WTC11 (cell line): ENCODE results near the gene FDXACB1. TPM values are rescaled to one million over a fixed set of nuclear protein-coding genes. Genes with fewer than 3 reads are reported as not detected.

ENCODE experiments used
- ATAC-seq: fragments of 200-7000 bp; cut with Tn5 transposase; 2 replicates; pipeline ENCODE4 v1.10.0; 2021; ENCODE audit warnings: mild to moderate bottlenecking, moderate library complexity
- CTCF ChIA-PET: fragments of 300-600 bp; sonication (Branson Sonifier 250); formaldehyde crosslinking; loops from one replicate; lab custom pipeline; 2021; ENCODE audit warnings: antibody characterized with exemption; lab: Charles Lee
- POLR2A ChIA-PET: fragments of 350-600 bp; sonication (Branson Sonifier 250); formaldehyde crosslinking; loops from one replicate; lab custom pipeline; 2021; ENCODE audit warnings: antibody characterized with exemption; lab: Charles Lee
- DNase-seq: peaks from one replicate; pipeline ENCODE4 v3.0.0; 2021; ENCODE audit warnings: low spot score
- H3K27ac Mint-ChIP-seq: 2 replicates; pipeline ENCODE4 v1.8.0; 2021; ENCODE audit warnings: mixed read lengths
- H3K27me3 Mint-ChIP-seq: 2 replicates; pipeline ENCODE4 v1.8.0; 2021; ENCODE audit warnings: low read depth, mild to moderate bottlenecking, moderate library complexity, mixed read lengths
- H3K36me3 Mint-ChIP-seq: 2 replicates; pipeline ENCODE4 v1.8.0; 2021; ENCODE audit warnings: mixed read lengths
- H3K4me1 Mint-ChIP-seq: 2 replicates; pipeline ENCODE4 v1.8.0; 2022; ENCODE audit warnings: mixed read lengths
- H3K4me3 Mint-ChIP-seq: 2 replicates; pipeline ENCODE4 v1.8.0; 2021; ENCODE audit warnings: mild to moderate bottlenecking, moderate library complexity, mixed read lengths
- H3K9me3 Mint-ChIP-seq: 2 replicates; pipeline ENCODE4 v1.8.0; 2021; ENCODE audit warnings: mixed read lengths
- CDX4 ChIP-seq: fragments of 250-450 bp; sonication (Bioruptor Pico); IDR thresholded peaks from 2 replicates; pipeline ENCODE4 v1.9.0; 2021; ENCODE audit warnings: moderate library complexity, mild to moderate bottlenecking, inconsistent platforms, borderline replicate concordance
- ERG ChIP-seq: fragments of 250-450 bp; sonication (Bioruptor Pico); IDR thresholded peaks from 2 replicates; pipeline ENCODE4 v1.8.0; 2021; ENCODE audit warnings: mild to moderate bottlenecking
- ESRRA ChIP-seq: sonication (generic); formaldehyde crosslinking; IDR thresholded peaks from 2 replicates; pipeline ENCODE4 v1.8.1; 2022; ENCODE audit warnings: mild to moderate bottlenecking, missing genetic modification reagents, borderline replicate concordance
- HMGA2 ChIP-seq: fragments of 250-450 bp; sonication (Bioruptor Pico); IDR thresholded peaks from 2 replicates; pipeline ENCODE4 v1.4.0; 2021; ENCODE audit warnings: mild to moderate bottlenecking, moderate library complexity
- IRF2 ChIP-seq: sonication (generic); formaldehyde crosslinking; IDR thresholded peaks from 2 replicates; pipeline ENCODE4 v1.8.0; 2022; ENCODE audit warnings: low read depth, missing genetic modification reagents, borderline replicate concordance
- KAT7 ChIP-seq: sonication (generic); formaldehyde crosslinking; IDR thresholded peaks from 2 replicates; pipeline ENCODE4 v1.8.1; 2023; ENCODE audit warnings: missing genetic modification reagents, mild to moderate bottlenecking, borderline replicate concordance
- NR3C1 ChIP-seq: sonication (generic); formaldehyde crosslinking; conservative IDR thresholded peaks from 2 replicates; pipeline ENCODE4 v1.8.1; 2023; ENCODE audit warnings: low read depth, mild to moderate bottlenecking, missing genetic modification reagents
- OVOL2 ChIP-seq: fragments of 250-450 bp; sonication (Bioruptor Pico); IDR thresholded peaks from 2 replicates; pipeline ENCODE4 v1.9.0; 2021; ENCODE audit warnings: mild to moderate bottlenecking, borderline replicate concordance
- PRRX2 ChIP-seq: fragments of 250-450 bp; sonication (Bioruptor Pico); IDR thresholded peaks from 2 replicates; pipeline ENCODE4 v1.8.0; 2021; ENCODE audit warnings: mild to moderate bottlenecking
- RORB ChIP-seq: fragments of 250-450 bp; sonication (Bioruptor Pico); IDR thresholded peaks from 2 replicates; pipeline ENCODE4 v1.9.0; 2021; ENCODE audit warnings: mild to moderate bottlenecking
- TP53 ChIP-seq: sonication (generic); formaldehyde crosslinking; IDR thresholded peaks from 2 replicates; pipeline ENCODE4 v1.8.1; 2023; ENCODE audit warnings: mild to moderate bottlenecking, missing genetic modification reagents
- USF2 ChIP-seq: sonication (generic); formaldehyde crosslinking; IDR thresholded peaks from 2 replicates; pipeline ENCODE4 v1.8.1; 2023; ENCODE audit warnings: mild to moderate bottlenecking, missing genetic modification reagents, moderate library complexity
- ZNF232 ChIP-seq: sonication (generic); formaldehyde crosslinking; IDR thresholded peaks from 2 replicates; pipeline ENCODE4 v1.8.0; 2022; ENCODE audit warnings: mild to moderate bottlenecking, missing genetic modification reagents
- ZNF396 ChIP-seq: fragments of 250-450 bp; sonication (Bioruptor Pico); IDR thresholded peaks from 2 replicates; pipeline ENCODE4 v1.8.0; 2021; ENCODE audit warnings: mild to moderate bottlenecking, moderate library complexity, borderline replicate concordance
- ZSCAN18 ChIP-seq: fragments of 250-450 bp; sonication (Bioruptor Pico); IDR thresholded peaks from 2 replicates; pipeline ENCODE4 v2.1.2; 2022; ENCODE audit warnings: mild to moderate bottlenecking, moderate library complexity
- total RNA-seq: library from RNA; stranded (reverse); gene quantifications from 3 replicates; pipeline ENCODE4 v1.2.3, GENCODE V29; 2021
- TF ChIP-seq, protein P1 (sequence below): sonication (generic); formaldehyde crosslinking; IDR thresholded peaks from 2 replicates; pipeline ENCODE4 v1.8.1; 2022; ENCODE audit warnings: mild to moderate bottlenecking, moderate library complexity, missing genetic modification reagents
- TF ChIP-seq, protein P2 (sequence below): sonication (generic); formaldehyde crosslinking; conservative IDR thresholded peaks from 2 replicates; pipeline ENCODE4 v1.8.1; 2022; ENCODE audit warnings: mild to moderate bottlenecking, missing genetic modification reagents
- TF ChIP-seq, protein P3 (sequence below): sonication (generic); formaldehyde crosslinking; IDR thresholded peaks from 2 replicates; pipeline ENCODE4 v1.8.0; 2023; ENCODE audit warnings: missing genetic modification reagents, mild to moderate bottlenecking, borderline replicate concordance
- TF ChIP-seq, protein P4 (sequence below): sonication (generic); formaldehyde crosslinking; IDR thresholded peaks from 2 replicates; pipeline ENCODE4 v1.8.0; 2023; ENCODE audit warnings: missing genetic modification reagents
- TF ChIP-seq, protein P5 (sequence below): sonication (generic); formaldehyde crosslinking; IDR thresholded peaks from 2 replicates; pipeline ENCODE4 v1.8.0; 2022; ENCODE audit warnings: missing genetic modification reagents

Gene FDXACB1
- total RNA-seq, 1 experiment from 2014 or later = 2.5 TPM

DNA sequence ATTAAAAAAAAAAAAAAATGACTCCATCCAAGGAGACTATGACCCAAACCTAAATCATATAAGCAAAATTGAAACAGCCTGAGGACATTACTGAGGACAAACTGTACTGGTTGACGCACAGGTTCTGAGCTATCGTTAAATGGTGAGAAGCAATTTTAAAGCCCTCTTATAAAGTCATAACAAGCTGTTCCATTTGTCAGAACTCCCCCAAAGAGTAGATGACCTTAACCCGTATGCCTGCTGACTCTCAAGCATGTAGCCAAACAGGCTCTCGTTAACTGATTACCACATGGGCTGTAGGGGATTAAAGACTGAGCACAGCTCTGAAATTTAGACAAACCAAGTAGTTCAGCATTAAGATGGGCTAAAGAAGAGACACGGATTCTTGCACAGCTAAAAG is 30.4 kb upstream of the FDXACB1 start:
- no peak for DNase-seq
- no peak overlapping the region for H3K4me3 Mint-ChIP-seq
- H3K36me3 Mint-ChIP-seq = no peaks in the 10 kb centered on the region
- H3K9me3 Mint-ChIP-seq = peaks cover 6% of the 10 kb centered on the region
- H3K27me3 Mint-ChIP-seq = no peaks in the 10 kb centered on the region; the same call in 1 of the 2 replicates
- ChIA-PET CTCF (interaction anchor here (2.6 kb wide), 1 partner anchor 73 kb away, joined by 8 read pairs; no protein-coding TSS in a partner anchor), POLR2A (no interaction called here)
- no peak for ATAC-seq
- H3K27ac Mint-ChIP-seq = no peak overlapping the region
- peaks cover 34% of the 10 kb centered on the region for H3K4me1 Mint-ChIP-seq
- TF ChIP-seq, protein P1, sequence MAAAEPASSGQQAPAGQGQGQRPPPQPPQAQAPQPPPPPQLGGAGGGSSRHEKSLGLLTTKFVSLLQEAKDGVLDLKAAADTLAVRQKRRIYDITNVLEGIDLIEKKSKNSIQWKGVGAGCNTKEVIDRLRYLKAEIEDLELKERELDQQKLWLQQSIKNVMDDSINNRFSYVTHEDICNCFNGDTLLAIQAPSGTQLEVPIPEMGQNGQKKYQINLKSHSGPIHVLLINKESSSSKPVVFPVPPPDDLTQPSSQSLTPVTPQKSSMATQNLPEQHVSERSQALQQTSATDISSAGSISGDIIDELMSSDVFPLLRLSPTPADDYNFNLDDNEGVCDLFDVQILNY (CRISPR knock-in tag) = no peak
- TF ChIP-seq HMGA2 (CRISPR knock-in tag) = no peak
- TF ChIP-seq ZNF396 (CRISPR knock-in tag) = no peak
- no peak for TF ChIP-seq ZSCAN18 (CRISPR knock-in tag)
- no peak for TF ChIP-seq IRF2 (CRISPR knock-in tag)
- no peak for TF ChIP-seq NR3C1
- no peak for TF ChIP-seq ERG (CRISPR knock-in tag)
- no peak for TF ChIP-seq KAT7 (CRISPR knock-in tag)
- no peak for TF ChIP-seq RORB (CRISPR knock-in tag)
- TF ChIP-seq, protein P2, sequence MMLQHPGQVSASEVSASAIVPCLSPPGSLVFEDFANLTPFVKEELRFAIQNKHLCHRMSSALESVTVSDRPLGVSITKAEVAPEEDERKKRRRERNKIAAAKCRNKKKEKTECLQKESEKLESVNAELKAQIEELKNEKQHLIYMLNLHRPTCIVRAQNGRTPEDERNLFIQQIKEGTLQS (CRISPR knock-in tag) = no peak
- TF ChIP-seq, protein P3, sequence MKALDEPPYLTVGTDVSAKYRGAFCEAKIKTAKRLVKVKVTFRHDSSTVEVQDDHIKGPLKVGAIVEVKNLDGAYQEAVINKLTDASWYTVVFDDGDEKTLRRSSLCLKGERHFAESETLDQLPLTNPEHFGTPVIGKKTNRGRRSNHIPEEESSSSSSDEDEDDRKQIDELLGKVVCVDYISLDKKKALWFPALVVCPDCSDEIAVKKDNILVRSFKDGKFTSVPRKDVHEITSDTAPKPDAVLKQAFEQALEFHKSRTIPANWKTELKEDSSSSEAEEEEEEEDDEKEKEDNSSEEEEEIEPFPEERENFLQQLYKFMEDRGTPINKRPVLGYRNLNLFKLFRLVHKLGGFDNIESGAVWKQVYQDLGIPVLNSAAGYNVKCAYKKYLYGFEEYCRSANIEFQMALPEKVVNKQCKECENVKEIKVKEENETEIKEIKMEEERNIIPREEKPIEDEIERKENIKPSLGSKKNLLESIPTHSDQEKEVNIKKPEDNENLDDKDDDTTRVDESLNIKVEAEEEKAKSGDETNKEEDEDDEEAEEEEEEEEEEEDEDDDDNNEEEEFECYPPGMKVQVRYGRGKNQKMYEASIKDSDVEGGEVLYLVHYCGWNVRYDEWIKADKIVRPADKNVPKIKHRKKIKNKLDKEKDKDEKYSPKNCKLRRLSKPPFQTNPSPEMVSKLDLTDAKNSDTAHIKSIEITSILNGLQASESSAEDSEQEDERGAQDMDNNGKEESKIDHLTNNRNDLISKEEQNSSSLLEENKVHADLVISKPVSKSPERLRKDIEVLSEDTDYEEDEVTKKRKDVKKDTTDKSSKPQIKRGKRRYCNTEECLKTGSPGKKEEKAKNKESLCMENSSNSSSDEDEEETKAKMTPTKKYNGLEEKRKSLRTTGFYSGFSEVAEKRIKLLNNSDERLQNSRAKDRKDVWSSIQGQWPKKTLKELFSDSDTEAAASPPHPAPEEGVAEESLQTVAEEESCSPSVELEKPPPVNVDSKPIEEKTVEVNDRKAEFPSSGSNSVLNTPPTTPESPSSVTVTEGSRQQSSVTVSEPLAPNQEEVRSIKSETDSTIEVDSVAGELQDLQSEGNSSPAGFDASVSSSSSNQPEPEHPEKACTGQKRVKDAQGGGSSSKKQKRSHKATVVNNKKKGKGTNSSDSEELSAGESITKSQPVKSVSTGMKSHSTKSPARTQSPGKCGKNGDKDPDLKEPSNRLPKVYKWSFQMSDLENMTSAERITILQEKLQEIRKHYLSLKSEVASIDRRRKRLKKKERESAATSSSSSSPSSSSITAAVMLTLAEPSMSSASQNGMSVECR (CRISPR knock-in tag) = no peak
- no peak for TF ChIP-seq OVOL2 (CRISPR knock-in tag)
- no peak for TF ChIP-seq USF2 (CRISPR knock-in tag)
- no peak for TF ChIP-seq TP53 (CRISPR knock-in tag)
- TF ChIP-seq, protein P4, sequence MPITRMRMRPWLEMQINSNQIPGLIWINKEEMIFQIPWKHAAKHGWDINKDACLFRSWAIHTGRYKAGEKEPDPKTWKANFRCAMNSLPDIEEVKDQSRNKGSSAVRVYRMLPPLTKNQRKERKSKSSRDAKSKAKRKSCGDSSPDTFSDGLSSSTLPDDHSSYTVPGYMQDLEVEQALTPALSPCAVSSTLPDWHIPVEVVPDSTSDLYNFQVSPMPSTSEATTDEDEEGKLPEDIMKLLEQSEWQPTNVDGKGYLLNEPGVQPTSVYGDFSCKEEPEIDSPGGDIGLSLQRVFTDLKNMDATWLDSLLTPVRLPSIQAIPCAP (CRISPR knock-in tag) = no peak
- no peak for TF ChIP-seq ESRRA (CRISPR knock-in tag)
- TF ChIP-seq ZNF232 (CRISPR knock-in tag) = no peak
- no peak for TF ChIP-seq PRRX2
- TF ChIP-seq, protein P5, sequence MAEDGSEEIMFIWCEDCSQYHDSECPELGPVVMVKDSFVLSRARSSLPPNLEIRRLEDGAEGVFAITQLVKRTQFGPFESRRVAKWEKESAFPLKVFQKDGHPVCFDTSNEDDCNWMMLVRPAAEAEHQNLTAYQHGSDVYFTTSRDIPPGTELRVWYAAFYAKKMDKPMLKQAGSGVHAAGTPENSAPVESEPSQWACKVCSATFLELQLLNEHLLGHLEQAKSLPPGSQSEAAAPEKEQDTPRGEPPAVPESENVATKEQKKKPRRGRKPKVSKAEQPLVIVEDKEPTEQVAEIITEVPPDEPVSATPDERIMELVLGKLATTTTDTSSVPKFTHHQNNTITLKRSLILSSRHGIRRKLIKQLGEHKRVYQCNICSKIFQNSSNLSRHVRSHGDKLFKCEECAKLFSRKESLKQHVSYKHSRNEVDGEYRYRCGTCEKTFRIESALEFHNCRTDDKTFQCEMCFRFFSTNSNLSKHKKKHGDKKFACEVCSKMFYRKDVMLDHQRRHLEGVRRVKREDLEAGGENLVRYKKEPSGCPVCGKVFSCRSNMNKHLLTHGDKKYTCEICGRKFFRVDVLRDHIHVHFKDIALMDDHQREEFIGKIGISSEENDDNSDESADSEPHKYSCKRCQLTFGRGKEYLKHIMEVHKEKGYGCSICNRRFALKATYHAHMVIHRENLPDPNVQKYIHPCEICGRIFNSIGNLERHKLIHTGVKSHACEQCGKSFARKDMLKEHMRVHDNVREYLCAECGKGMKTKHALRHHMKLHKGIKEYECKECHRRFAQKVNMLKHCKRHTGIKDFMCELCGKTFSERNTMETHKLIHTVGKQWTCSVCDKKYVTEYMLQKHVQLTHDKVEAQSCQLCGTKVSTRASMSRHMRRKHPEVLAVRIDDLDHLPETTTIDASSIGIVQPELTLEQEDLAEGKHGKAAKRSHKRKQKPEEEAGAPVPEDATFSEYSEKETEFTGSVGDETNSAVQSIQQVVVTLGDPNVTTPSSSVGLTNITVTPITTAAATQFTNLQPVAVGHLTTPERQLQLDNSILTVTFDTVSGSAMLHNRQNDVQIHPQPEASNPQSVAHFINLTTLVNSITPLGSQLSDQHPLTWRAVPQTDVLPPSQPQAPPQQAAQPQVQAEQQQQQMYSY (CRISPR knock-in tag) = no peak
- no peak for TF ChIP-seq CDX4 (CRISPR knock-in tag)
